Measurements from ENCODE around the gene KRT82.

DNA sequence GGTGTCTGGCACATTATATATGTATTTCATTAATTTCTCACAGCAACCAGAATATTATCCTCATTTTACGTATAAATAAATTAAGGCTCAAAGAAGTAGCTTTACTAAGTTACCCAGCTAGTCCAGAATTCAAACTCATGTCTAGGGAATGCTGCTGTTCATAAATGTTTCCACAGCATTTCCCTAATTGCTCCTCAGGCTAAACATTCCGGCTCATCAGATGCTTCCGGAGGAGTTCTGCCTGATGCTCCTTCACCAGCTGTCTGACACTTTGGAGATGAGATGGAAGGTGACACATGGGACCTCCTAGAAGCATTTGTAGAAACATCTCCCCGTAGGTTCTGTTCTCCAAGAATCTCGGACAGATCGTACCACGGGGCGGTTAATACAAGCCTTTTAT, 51.0 kb downstream of the KRT82 start:
- TF ChIP-seq, protein P1, sequence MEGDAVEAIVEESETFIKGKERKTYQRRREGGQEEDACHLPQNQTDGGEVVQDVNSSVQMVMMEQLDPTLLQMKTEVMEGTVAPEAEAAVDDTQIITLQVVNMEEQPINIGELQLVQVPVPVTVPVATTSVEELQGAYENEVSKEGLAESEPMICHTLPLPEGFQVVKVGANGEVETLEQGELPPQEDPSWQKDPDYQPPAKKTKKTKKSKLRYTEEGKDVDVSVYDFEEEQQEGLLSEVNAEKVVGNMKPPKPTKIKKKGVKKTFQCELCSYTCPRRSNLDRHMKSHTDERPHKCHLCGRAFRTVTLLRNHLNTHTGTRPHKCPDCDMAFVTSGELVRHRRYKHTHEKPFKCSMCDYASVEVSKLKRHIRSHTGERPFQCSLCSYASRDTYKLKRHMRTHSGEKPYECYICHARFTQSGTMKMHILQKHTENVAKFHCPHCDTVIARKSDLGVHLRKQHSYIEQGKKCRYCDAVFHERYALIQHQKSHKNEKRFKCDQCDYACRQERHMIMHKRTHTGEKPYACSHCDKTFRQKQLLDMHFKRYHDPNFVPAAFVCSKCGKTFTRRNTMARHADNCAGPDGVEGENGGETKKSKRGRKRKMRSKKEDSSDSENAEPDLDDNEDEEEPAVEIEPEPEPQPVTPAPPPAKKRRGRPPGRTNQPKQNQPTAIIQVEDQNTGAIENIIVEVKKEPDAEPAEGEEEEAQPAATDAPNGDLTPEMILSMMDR (IDR thresholded peaks at IDR 0.05): no peak
- no peak for TF ChIP-seq POLR2A (IDR thresholded peaks at IDR 0.05)
